HK-2 (cell line): Measurements from ENCODE around the gene DCTN5.
A peak's percentile ranks its signal among the peaks of the same experiment; 100 is the strongest.

Experiments used
- DNase-seq: peaks from one replicate; pipeline ENCODE4 v3.0.0-alpha.2; 2018; ENCODE audit not compliant: unreplicated experiment

The DCTN5 gene

GRCh38 chr16:23663918-23664317 lies 22.7 kb downstream of the DCTN5 start:
- DNase-seq: no peak

- DNase-seq: no peak
Measured at GRCh38 chr16:23666571-23667354, 25.5 kb downstream of the DCTN5 start.

GRCh38 chr16:23667355-23667659 lies 26.0 kb downstream of the DCTN5 start:
- no peak for DNase-seq

- no peak for DNase-seq
Measured at GRCh38 chr16:23668225-23668624, 27.0 kb downstream of the DCTN5 start.

- no peak for DNase-seq
Measured at GRCh38 chr16:23668873-23669272, 27.6 kb downstream of the DCTN5 start.

GRCh38 chr16:23670137-23670776 lies 29.0 kb downstream of the DCTN5 start:
- peak; percentile 53 for DNase-seq

GRCh38 chr16:23673971-23674614 lies 32.8 kb downstream of the DCTN5 start:
- no peak for DNase-seq

- DNase-seq: no peak
Measured at GRCh38 chr16:23676924-23677480, 35.7 kb downstream of the DCTN5 start.

GRCh38 chr16:23678430-23679273 lies 37.4 kb downstream of the DCTN5 start, which contains the start of gene PLK1:
Gene PLK1 (plus strand): TSS chr16:23678889. CDS start chr16:23678933, 44 bp downstream.
- peak; percentile 86 for DNase-seq

- peak; percentile 49 for DNase-seq
Measured at GRCh38 chr16:23679274-23679985, 38.2 kb downstream of the DCTN5 start.

GRCh38 chr16:23679986-23680336 lies 38.7 kb downstream of the DCTN5 start:
- DNase-seq: no peak

GRCh38 chr16:23682181-23682580 lies 40.9 kb downstream of the DCTN5 start:
- no peak for DNase-seq

GRCh38 chr16:23683487-23683886 lies 42.2 kb downstream of the DCTN5 start:
- no peak for DNase-seq

GRCh38 chr16:23687034-23687808 lies 46.0 kb downstream of the DCTN5 start:
- DNase-seq: no peak

- no peak for DNase-seq
Measured at GRCh38 chr16:23689442-23690187, 48.3 kb downstream of the DCTN5 start.

- DNase-seq: no peak
Measured at GRCh38 chr16:23690771-23691482, 49.7 kb downstream of the DCTN5 start.

- peak; percentile 28 for DNase-seq
Measured at GRCh38 chr16:23691483-23692189, 50.4 kb downstream of the DCTN5 start.

- no peak for DNase-seq
Measured at GRCh38 chr16:23692190-23692837, 51.0 kb downstream of the DCTN5 start.
